Large intestine (tissue), 3 donors: ENCODE data around the gene MACROD1. TPM values are rescaled to one million over a fixed set of nuclear protein-coding genes. Genes with fewer than 3 reads are reported as not detected.

ENCODE experiments used
- DNase-seq, 2 donors: peaks; one replicate each; pipeline versions ENCODE4 v3.0.0 to v3.0.0-alpha.2; 2013
- H3K27ac ChIP-seq: one replicate; pipeline ENCODE4 v1.5.1; 2013; ENCODE audit warnings: low read length
- H3K27me3 ChIP-seq: 2 replicates; pipeline ENCODE4 v1.6.1; 2013; ENCODE audit warnings: low read length; ENCODE audit not compliant: control insufficient read depth, insufficient read depth
- H3K36me3 ChIP-seq: 2 replicates; pipeline ENCODE4 v1.6.1; 2013; ENCODE audit warnings: low read length; ENCODE audit not compliant: control insufficient read depth, insufficient read depth
- H3K4me1 ChIP-seq: one replicate; pipeline ENCODE4 v1.6.1; 2013; ENCODE audit warnings: low read length; ENCODE audit not compliant: control insufficient read depth, insufficient read depth
- H3K4me3 ChIP-seq: one replicate; pipeline ENCODE4 v1.5.1; 2013; ENCODE audit warnings: low read length
- H3K9me3 ChIP-seq: one replicate; pipeline ENCODE4 v1.6.1; 2013; ENCODE audit warnings: mild to moderate bottlenecking, low read depth, low read length, moderate library complexity; ENCODE audit not compliant: control insufficient read depth
- WGBS: methylation state at CpG from one replicate; pipeline ENCODE4 v1.1.5; 2013; ENCODE audit warnings: low lambda C conversion rate; ENCODE audit not compliant: insufficient coverage; 5-methylcytosine and 5-hydroxymethylcytosine counted together
- polyA plus RNA-seq: library from polyadenylated mRNA; unstranded; fragments of 120-200 nt; gene quantifications from one replicate; pipeline ENCODE4 v1.2.1, GENCODE V29; 2013

MACROD1 gene
- polyA plus RNA-seq, 1 donor, result 18.2 TPM

DNA sequence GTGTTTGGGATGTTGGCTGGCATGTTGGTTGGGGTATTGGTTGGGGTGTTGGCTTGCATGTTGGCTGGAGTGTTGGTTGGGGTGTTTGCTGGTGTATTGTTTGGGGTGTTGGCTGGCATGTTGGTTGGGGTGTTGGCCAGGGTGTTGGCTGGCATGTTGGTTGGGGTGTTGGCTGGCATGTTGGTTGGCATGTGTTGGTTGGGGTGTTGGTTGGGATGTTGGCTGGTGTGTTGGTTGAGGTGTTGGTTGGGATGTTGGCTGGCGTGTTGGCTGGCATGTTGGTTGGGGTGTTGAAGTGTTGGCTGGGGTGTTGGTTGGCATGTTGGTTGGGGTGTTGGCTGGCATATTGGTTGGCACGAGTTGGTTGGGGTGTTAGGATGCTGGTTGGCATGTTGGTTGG lies 155.1 kb downstream of the MACROD1 start:
- Histone ChIP-seq H3K27me3 (peaks cover 31% of the 10 kb centered on the region), H3K4me1 (peaks cover 16% of the 10 kb centered on the region), H3K4me3 (no peak overlapping the region), H3K36me3 (no peaks in the 10 kb centered on the region), H3K9me3 (peaks cover 21% of the 10 kb centered on the region), H3K27ac (no peak overlapping the region)
- no CpG with 5 or more reads among the region's 2 CpGs for WGBS
- DNase-seq, result no peak

GRCh38 chr11:64009710-64010109 lies 156.2 kb downstream of the MACROD1 start:
- Histone ChIP-seq H3K27ac (no peak overlapping the region), H3K4me1 (peaks cover 16% of the 10 kb centered on the region), H3K4me3 (no peak overlapping the region), H3K27me3 (peaks cover 33% of the 10 kb centered on the region), H3K36me3 (no peaks in the 10 kb centered on the region), H3K9me3 (peaks cover 21% of the 10 kb centered on the region)
- no peak for DNase-seq
- no CpG with 5 or more reads among the region's 8 CpGs for WGBS

- no peaks in the 10 kb centered on the region for H3K36me3 ChIP-seq
- H3K27ac ChIP-seq, result no peak overlapping the region
- 60% methylated on average over 1 of the region's 18 CpGs for WGBS
- no peak for DNase-seq
- H3K4me1 ChIP-seq, result peaks cover 16% of the 10 kb centered on the region
- H3K4me3 ChIP-seq, result no peak overlapping the region
- H3K9me3 ChIP-seq, result peaks cover 21% of the 10 kb centered on the region
- H3K27me3 ChIP-seq, result peaks cover 33% of the 10 kb centered on the region
Observed at GRCh38 chr11:64008914-64009633, 156.8 kb downstream of the MACROD1 start.

GRCh38 chr11:64008283-64008913 lies 157.5 kb downstream of the MACROD1 start:
- Histone ChIP-seq H3K27me3 (peaks cover 33% of the 10 kb centered on the region), H3K36me3 (no peaks in the 10 kb centered on the region), H3K4me3 (no peak overlapping the region), H3K9me3 (peaks cover 21% of the 10 kb centered on the region), H3K27ac (no peak overlapping the region), H3K4me1 (peaks cover 16% of the 10 kb centered on the region)
- WGBS, result no CpG with 5 or more reads among the region's 26 CpGs
- no peak for DNase-seq

- peak overlapping the region; percentile 26 for H3K4me3 ChIP-seq
- no peaks in the 10 kb centered on the region for H3K36me3 ChIP-seq
- DNase-seq, result peak in 1 of 2 donors; percentile 44
- 24% methylated on average over 7 of the region's 40 CpGs for WGBS
- peaks cover 16% of the 10 kb centered on the region for H3K4me1 ChIP-seq
- H3K9me3 ChIP-seq, result peaks cover 21% of the 10 kb centered on the region
- H3K27me3 ChIP-seq, result peaks cover 33% of the 10 kb centered on the region
- no peak overlapping the region for H3K27ac ChIP-seq
Observed at GRCh38 chr11:64007629-64008282, 158.2 kb downstream of the MACROD1 start.

DNA sequence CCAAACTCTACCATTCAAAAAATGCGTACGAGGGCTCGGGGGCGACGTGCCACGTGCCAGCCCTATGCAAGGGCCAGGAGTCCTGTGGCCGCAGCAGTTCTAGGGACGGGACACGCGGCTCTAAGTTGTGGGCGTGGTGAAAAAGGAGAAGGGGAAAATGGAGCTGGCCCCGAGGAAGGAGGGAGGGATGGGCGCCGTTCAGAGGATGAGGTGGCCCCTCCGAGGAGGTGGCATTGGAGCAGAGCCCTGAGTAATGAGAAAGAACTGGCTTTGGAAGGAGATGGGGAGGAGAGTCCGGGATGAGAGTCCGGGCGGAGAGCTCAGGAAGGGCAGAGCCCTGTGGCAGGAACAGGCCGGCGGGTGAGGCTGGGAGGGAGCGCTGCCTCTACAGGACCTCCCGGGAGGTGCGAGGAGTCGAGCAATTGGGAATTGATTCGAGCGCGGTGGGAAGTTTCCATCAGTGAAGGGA lies 158.7 kb downstream of the MACROD1 start:
- WGBS, result 7% methylated on average over 2 of the region's 27 CpGs
- H3K27ac ChIP-seq, result no peak overlapping the region

DNA sequence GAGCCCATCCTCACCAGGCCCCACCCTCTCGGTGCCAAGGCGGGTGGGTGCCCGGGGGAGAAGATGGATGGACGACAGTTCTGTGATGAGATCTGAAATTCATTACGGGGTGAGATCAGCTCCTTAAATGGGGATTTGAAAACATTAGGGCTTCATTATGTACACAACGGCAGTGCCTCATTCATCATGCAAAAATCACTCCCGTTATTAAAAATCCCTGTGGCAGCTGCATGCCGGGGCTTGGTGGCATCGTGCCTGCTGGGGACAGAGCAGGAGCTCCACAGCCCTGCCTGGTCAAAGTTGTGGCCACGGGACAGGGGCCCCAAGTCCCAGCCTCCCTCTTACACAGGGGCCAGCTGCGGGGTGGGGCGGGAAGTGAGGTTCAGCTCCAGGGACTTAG lies 159.5 kb downstream of the MACROD1 start:
- H3K4me1 ChIP-seq, result peaks cover 20% of the 10 kb centered on the region
- no peaks in the 10 kb centered on the region for H3K36me3 ChIP-seq
- H3K9me3 ChIP-seq, result peaks cover 21% of the 10 kb centered on the region
- DNase-seq, result no peak
- whole genome bisulfite sequencing, result no CpG with 5 or more reads among the region's 12 CpGs
- H3K27ac ChIP-seq, result no peak overlapping the region
- H3K27me3 ChIP-seq, result peaks cover 33% of the 10 kb centered on the region
- no peak overlapping the region for H3K4me3 ChIP-seq

More for the DNA sequence above, 158.7 kb downstream of the MACROD1 start:
- DNase-seq, result no peak
- Histone ChIP-seq H3K36me3 (no peaks in the 10 kb centered on the region), H3K9me3 (peaks cover 21% of the 10 kb centered on the region), H3K27me3 (peaks cover 33% of the 10 kb centered on the region), H3K4me1 (peaks cover 17% of the 10 kb centered on the region), H3K4me3 (peak overlapping the region; percentile 26)

DNA sequence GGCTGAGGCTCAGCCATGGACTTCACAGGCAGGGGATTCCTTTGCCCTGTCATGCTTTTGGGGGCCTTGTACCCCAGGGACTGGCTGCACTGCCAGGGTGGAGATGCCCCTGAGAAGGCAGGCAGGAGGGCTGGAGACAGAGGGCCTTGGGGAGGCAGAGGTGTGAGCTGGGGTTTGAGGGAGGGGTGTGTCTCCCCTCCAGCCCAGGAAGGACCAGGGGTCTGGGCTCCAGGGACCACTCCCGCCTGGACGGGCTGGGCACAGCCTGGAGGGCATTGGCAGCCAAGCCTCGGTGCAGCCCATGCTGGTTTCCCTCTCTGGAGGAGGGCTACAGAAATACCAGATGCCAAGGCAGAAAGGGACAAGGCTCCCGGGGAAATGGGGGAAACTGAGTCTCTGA lies 160.2 kb downstream of the MACROD1 start:
- Histone ChIP-seq H3K27me3 (peaks cover 33% of the 10 kb centered on the region), H3K36me3 (no peaks in the 10 kb centered on the region), H3K27ac (no peak overlapping the region), H3K9me3 (peaks cover 20% of the 10 kb centered on the region), H3K4me1 (peaks cover 22% of the 10 kb centered on the region), H3K4me3 (no peak overlapping the region)
- no peak for DNase-seq
- WGBS, result no CpG with 5 or more reads among the region's 4 CpGs

GRCh38 chr11:64004590-64004984 lies 161.3 kb downstream of the MACROD1 start:
- no CpG with 5 or more reads among the region's 4 CpGs for WGBS
- Histone ChIP-seq H3K4me3 (no peak overlapping the region), H3K4me1 (peaks cover 28% of the 10 kb centered on the region), H3K9me3 (peaks cover 9% of the 10 kb centered on the region), H3K36me3 (no peaks in the 10 kb centered on the region), H3K27ac (no peak overlapping the region), H3K27me3 (peaks cover 37% of the 10 kb centered on the region)
- no peak for DNase-seq

- no peak overlapping the region for H3K4me3 ChIP-seq
- H3K27ac ChIP-seq, result no peak overlapping the region
- WGBS, result no CpG with 5 or more reads among the region's 23 CpGs
- peaks cover 38% of the 10 kb centered on the region for H3K27me3 ChIP-seq
- H3K36me3 ChIP-seq, result no peaks in the 10 kb centered on the region
- no peak for DNase-seq
- peaks cover 9% of the 10 kb centered on the region for H3K9me3 ChIP-seq
- H3K4me1 ChIP-seq, result peaks cover 30% of the 10 kb centered on the region
Observed at GRCh38 chr11:64003807-64004589, 161.9 kb downstream of the MACROD1 start.
